HG02588 (cell line): ENCODE measurements around the gene OTC.

ENCODE experiments used
- ATAC-seq: cut with Tn5 transposase; IDR thresholded peaks from one replicate; pipeline ENCODE4 v1.9.1; 2021; ENCODE audit warnings: mild to moderate bottlenecking, moderate library complexity; ENCODE audit not compliant: unreplicated experiment

Gene OTC

GRCh38 chrX:38357747-38358673 is 5.6 kb downstream of the OTC start:
- ATAC-seq: no peak

DNA sequence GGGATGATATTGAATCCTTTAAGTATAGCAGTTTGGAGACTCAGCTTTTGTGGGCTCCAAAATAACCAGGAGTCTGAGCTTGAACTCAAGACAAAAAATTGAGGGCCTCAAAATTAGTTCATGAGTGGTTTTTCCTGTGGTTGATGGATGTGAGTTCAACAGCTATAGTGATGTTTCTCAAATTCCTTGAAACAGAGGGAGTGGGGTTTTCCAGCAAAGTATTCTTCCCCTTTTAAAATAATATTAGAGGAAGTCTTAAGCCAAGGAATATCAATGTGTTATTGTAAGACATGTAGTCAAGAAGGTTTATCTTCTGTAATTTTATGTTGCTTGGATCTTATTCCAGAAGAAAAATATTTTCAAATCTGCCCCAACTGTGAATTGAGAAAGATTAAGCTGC is 10.6 kb downstream of the OTC start:
- no peak for ATAC-seq

- ATAC-seq: no peak
Observed at GRCh38 chrX:38365954-38366353, 13.6 kb downstream of the OTC start.

- no peak for ATAC-seq
Observed at GRCh38 chrX:38368774-38369173, 16.4 kb downstream of the OTC start.

- ATAC-seq: no peak
Observed at GRCh38 chrX:38371641-38372040, 19.2 kb downstream of the OTC start.

GRCh38 chrX:38374431-38374830 is 22.0 kb downstream of the OTC start:
- no peak for ATAC-seq

GRCh38 chrX:38375891-38376290 is 23.5 kb downstream of the OTC start:
- ATAC-seq: no peak

DNA sequence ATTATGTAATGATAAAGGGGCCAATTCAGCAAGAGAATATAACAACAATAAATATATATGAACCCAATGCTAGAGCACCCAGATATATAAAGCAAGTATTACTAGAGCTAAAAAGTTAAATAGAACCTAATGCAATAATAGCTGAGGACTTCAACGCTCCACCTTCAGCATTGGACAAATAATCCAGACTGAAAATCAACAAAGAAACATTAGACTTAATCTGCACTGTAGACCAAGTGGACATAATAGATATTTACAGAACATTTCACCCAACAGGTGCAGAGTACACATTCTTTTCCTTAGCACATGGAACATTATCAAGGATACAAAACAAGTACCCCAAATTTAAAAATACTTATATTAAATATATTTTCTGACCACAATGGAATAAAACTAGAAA is 24.3 kb downstream of the OTC start:
- no peak for ATAC-seq

DNA sequence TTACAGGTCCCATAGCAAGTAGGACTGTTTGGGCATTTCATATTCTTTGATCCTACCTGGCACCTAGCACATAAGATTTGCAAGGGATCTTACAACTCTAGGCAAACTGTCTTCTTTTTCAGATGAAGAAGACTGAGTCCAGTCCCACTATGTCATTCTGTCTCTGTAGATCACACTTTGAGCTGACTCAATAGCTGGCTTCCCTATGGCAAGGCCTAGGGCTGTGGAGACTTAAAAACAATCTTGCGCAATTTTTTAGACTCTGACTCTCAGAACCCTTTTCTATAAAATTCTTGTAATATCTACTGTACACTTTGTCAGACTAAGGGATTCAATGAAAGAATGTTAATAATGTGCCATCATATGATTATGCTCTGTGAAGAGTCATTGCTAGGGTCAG is 26.7 kb downstream of the OTC start:
- ATAC-seq: no peak

- ATAC-seq: no peak
Observed at GRCh38 chrX:38382663-38383062, 30.3 kb downstream of the OTC start.

GRCh38 chrX:38400389-38400910 is 48.0 kb downstream of the OTC start:
- ATAC-seq: no peak

DNA sequence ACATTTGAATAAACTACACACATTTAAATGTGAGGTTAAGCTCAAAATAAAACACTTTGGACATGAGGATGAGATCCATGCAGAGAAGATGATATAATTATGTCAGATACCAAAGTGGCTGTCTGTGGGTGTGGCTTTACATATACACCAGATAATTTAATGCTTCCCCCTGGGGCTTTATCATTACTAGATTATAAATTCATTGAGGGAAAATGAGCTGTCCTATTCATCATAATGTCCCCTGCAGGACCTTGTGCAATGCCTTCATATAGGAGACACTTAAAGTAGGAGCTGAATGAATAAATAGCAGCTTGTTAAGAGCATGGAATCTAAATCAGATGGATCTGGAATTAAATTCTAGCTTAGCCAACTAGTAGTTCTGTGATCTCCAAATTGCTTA is 49.7 kb downstream of the OTC start:
- no peak for ATAC-seq

GRCh38 chrX:38403834-38404233 is 51.4 kb downstream of the OTC start:
- no peak for ATAC-seq

GRCh38 chrX:38407126-38407525 is 54.7 kb downstream of the OTC start:
- ATAC-seq: no peak

GRCh38 chrX:38409289-38409688 is 56.9 kb downstream of the OTC start:
- no peak for ATAC-seq

GRCh38 chrX:38426785-38427184 is 74.4 kb downstream of the OTC start:
- ATAC-seq: no peak

GRCh38 chrX:38431525-38431924 is 79.1 kb downstream of the OTC start:
- no peak for ATAC-seq

DNA sequence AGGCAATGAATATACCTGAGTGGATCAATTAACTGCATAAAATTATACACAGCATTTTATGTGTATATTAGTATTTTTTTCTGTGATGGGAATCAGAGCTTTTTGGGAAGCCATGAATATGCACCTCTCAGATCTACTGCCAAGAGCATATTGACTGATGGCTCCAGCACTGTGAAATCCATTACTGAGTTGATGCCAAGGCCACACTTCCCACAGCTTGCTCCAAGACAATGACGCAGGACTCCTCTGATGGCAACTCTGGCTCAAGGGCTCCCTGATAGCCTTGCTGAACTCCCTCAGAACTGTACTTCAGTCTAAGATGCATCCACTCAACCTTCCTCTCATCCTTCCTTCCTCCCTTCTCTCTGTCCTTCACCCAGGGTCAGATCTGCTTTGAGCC is 82.7 kb downstream of the OTC start:
- no peak for ATAC-seq

GRCh38 chrX:38437093-38437492 is 84.7 kb downstream of the OTC start:
- no peak for ATAC-seq

- no peak for ATAC-seq
Observed at GRCh38 chrX:38438321-38438720, 85.9 kb downstream of the OTC start.

- ATAC-seq: no peak
Observed at GRCh38 chrX:38452603-38453002, 100.2 kb downstream of the OTC start.

DNA sequence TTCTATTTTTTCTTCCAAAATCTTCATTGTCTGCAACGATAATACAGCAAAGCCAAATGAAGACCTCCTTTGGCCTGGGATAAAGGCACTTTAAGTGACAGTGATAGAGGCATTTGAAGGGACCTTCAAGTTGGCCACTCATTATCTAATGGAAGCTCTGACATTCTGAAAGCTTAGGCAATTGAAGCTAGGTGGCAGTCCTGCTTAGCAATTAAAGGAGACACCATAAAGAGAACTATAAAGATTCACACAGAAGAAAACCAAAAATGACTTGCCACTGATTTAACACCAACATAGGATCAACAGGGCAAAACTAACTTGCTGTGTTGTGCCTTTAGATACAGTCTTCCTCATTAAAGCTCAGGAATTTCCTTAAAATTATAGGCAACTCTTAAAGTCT is 105.7 kb downstream of the OTC start:
- ATAC-seq: no peak

DNA sequence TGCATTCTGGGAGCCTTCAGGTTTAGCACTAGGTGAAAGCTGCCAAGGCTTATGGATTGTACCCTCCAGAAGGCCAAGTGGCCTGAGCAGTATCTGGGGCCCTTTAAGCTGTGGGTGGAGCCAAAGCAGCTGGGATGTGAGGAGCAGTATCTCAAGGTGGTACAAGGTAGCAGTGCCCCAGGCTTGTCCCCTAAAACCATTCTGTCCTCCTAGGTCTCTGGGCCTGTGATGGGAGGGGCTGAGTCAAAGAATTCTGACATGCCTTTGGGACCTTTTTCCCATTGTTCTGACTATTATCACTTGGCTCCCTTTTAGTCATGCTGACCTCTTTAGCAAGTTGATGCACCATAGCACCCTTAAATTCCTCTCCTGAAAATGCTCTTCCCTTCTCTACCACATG is 109.9 kb downstream of the OTC start:
- ATAC-seq: no peak
